CD4-positive, alpha-beta T cell treated with Interleukin-15 for 1 hour (primary cell): ENCODE measurements around the gene KRT38.
"Not testable (repeated sequence)": the region's sequence is repeated elsewhere in the genome, so short reads cannot be mapped to it uniquely, and the experiment has no call there.

Source experiments
- DNase-seq: peaks from one replicate; pipeline ENCODE4 v3.0.0-alpha.2; 2020

The KRT38 gene

DNA sequence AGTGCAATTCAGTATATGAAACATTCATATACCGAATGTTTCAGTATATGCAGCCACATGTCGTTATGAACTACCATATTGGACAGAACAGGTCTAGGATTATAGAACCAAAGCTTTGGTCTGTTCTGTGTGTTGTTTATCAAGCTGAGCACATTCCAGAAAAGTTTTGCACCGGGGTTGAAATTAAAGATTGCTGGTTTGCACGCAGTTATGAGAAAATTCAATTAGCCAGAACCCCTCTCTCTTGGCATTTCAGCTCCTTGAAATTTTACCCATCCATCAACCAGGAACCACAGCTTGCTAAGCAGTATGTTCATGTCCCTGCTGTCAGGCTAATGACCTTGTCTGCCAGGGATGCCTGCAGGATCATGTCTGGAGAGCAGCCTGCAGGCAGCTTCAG lies 16.9 kb upstream of the KRT38 start:
- DNase-seq: no peak

DNA sequence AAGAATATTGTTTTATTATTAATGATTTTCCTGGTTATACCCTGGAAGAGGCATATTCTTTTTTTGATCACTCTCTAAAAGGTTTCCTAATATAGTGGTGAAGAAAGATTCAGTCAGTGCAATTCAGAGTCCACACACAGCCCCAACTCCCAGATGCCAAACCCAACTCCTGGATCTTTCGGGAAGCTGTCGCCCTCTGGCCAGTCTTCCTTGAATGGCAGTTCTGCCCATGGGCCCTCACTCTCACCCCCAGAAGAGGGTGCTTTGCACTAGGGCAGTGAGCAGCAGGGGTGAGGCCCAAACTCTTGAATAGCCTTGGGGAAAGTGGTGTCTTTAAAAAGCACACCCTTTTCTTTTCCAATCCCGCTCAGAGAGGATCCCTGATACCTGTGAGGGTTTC lies 15.4 kb upstream of the KRT38 start:
- no peak for DNase-seq

DNA sequence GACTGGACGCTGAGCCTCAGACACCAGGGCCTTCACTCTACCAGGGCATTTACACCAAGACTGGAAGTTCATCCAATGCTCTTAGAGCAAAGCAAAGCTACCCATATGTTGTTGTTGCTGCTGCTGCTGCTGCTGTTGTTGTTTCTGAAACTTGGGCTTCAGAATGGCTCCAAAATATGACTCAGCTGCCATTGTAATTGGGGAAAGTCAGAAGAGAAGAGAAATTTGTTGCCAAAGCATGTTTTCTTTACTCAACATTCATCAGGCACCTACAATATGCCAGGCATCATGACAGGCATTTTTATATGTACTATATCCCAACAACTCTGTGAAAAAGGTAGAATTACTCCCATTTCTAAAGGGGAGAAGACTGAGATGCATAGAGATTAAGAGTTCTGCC lies 14.5 kb upstream of the KRT38 start:
- DNase-seq: no peak

DNA sequence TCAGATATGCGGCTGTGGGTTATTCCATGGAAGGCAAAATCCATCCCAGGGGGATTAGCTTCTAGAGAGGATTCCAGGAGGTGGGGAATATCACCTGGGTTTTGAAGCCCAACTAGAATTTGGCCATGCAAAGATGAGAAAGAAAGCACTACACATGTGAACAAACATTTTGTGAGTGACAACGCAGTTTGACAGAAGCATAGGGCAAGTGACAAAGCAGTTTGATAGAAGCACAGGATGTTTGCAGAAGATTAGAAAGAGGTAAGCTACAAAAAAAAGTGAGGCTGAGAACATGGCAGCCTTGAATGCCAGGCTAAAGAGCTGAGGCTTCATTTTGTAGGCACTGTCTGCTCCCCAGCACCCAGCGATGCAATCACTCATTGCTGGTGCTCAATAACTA lies 12.3 kb upstream of the KRT38 start:
- no peak for DNase-seq

DNA sequence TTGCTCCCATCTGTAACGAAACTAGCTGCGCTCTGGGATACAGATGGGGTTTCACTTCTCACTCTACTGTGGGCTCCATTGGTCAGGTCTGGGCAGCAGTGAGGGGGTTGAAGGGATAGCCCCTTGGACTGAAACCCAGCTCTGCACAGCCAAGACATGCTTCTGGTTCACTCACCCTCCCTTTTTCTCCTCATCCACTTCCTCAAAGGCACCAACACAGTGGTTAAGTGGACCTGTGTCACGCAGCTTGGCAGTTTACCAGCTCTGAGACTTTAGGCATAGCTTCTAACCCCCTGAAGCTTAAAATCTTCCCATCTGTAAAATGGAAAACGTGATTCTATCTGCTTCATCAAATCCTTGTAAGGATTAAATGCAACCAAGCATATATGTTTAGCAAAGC lies 11.5 kb upstream of the KRT38 start:
- DNase-seq: no peak

DNA sequence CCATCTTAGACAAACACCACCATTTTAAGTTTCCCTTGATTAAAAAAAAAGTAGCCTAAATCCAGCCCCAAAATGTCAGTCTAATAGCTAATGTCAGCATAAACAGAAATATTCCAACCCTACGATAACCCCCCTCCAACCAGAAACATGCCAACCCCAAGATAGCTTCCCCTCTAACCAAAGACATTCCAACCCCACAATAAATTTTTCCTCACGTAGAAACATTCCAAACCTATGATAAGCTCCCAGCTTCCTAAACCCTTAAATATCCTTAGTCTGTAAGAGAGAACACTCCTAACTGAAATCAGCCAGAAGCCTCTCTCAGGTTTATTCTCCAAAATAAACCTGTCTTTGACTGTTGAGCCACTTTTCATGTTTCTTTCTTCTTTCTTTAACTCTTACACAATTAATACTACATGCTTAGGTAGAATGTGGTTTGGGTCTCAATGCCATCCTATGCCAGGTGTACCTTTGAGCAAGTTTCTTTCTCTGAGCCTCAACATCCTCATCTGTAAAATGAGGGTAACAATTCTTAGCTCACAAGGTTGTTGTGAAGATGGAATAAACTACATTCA lies 10.5 kb upstream of the KRT38 start:
- no peak for DNase-seq

DNA sequence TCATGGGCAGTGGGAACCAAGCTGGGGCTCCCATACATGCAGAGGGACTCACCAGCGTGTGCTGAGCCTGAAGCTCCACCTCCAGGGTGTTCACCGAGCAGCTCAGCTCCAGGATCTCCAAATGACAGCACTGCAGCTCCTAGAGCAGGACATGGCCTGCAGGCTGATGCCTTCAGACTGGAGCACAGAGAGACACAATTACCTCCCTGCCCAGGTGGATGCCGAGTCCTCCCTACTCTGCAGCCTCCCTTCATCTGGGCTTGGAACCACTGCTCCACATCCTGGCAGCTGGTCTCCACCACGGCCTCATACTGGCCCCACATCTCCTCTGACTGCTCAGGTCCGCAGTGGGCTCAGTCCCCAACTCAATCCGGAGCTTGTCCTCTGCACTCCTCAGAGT lies 8.2 kb upstream of the KRT38 start:
- no peak for DNase-seq

DNA sequence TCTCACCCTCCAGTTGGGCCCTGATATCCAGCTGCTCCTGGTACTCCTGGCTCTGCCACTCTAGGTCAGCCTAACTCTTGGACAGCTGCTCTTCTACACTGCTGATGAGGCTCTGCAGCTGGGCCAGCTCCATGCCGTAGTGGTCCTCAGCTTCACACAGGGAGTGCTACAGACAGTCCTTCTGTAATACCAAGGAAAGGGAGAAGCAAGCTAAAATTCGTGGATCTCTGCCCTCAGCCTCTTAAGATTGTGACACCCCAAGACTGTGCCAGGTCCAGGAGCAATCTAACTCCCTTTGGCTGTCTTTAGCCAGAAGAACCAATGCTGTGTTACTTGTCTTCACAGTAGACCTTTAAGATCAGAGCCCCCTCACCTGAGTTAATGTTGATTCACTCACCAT lies 7.7 kb upstream of the KRT38 start:
- DNase-seq: no peak

DNA sequence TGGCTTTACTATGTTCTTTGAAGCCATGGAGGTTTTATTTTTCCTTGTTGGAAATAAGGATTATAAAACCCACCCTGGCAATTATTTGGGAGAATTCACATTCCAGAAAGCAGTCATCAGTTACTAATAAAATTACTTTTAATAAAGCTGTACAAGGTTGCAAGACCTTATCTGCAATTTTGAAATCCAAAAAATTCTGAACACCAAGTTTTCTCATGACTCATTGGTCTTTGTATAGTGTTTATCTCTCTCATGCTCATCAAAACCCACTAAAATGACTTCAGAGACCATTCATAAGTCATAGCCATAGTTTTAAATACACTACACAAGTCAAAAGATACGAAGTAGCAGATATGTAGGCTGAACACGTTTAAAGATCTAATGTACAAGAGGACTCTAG lies 6.0 kb upstream of the KRT38 start:
- DNase-seq: no peak

DNA sequence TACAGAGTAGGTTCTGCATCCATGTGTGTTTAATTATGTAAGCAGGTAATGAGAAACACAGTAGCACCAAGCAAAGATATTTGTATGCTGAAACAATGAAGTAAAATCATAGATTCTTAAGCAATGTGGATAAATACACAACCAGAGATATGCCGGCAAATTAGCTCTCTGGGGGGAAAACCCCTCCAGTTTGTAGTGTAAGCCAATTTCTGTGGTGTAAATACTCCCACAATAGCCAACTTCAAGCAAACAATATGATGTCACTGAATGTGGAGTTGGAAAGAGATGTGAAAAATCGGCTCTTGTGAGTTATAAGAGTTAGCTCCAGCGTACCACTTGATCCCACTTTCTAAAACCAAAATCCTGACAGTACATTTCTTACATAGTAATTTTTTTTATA lies 3.9 kb upstream of the KRT38 start:
- no peak for DNase-seq

DNA sequence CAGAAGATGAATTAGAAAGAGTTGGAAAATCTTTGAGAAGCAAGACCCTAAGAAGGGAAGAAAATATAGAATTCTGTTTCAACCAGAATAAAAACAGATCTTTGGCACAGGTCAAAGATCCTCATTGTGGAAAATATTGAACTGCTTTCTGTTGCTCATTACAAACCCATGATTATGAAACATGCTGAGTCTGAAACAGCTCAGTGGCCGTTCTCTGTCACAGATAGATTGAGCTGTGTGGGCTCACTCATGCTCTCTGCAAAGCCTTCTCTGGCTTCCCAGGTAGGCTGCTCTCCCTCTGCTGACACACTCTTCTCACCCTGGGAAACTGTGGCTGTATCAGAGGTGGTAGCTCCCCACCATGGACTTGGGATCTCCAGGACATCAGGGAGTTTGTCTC lies 3.4 kb upstream of the KRT38 start:
- no peak for DNase-seq

DNA sequence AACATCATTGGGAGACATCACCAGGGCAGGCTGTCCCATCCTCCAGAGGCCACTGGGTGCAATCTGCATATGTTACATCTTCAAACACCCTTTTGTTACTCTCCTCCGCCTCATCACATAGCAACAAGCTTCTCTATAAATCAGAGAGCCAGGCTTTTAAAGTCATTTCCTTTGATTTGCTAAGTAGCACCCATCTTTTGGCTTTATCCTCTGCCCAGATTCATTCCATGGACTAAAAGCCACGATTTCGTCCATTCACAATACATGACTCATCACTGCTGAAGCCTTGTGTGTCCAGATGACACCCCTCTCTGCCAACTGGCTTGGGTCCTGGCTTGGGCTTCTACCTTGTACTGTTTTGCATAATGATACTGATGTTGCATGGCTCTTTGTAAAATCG lies 2.0 kb upstream of the KRT38 start:
- no peak for DNase-seq

DNA sequence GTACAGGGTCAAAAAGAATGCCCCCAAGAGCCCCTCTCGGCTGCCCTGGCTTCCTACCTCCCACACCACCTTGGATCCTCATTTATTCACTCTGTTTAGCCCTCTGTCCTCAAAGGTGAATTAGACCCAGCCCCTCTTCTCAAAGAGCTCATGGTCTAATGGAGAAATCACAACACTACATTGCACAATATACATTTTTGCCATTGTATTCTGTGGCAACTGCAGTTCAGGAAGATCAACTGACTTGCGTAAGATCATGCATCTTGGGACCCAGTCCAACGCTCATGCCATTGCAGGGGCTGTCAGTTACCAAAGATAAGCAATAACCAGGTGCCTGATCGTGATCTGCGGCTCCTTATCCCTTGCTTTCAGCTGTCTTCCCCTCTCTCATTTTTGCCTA lies 1.4 kb downstream of the KRT38 start:
- no peak for DNase-seq

DNA sequence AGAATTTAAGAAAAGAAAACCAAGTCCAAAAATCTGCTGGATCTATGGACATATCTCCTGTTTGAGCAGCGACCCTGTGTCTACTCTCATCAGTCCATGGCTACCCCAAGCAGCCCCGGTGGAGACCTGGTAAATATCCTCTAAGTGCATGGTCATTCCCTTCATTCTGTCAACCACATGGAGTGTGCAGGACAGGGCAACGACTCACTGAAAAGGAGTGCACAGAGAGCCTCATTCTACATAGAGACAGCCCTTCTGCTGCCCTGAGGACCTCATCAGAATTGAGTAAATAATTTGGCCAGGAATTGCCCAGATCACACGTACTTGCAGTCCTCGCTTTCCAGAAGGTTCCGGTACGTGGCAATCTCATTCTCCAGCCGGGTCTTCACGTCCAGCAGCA lies 3.0 kb downstream of the KRT38 start:
- DNase-seq: no peak

DNA sequence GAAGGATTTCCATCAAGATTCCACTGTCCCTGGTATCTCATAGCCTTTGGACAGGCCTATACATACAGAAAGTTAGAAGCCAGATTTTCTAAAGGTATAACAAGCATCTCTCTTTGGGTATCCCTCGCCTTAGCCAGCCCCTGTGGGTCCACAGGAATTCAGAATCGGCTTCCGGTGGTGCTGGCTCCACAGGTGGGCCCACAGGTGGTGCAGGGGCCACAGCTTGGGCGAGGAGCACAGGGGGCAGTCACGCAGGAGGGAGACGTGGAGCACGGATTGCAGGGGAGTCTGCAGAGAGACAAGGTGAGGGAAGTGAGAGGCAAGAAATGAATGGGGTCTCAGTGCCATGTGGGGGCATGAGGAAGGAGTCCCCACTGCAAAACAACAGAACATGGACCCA lies 3.5 kb downstream of the KRT38 start:
- DNase-seq: no peak

DNA sequence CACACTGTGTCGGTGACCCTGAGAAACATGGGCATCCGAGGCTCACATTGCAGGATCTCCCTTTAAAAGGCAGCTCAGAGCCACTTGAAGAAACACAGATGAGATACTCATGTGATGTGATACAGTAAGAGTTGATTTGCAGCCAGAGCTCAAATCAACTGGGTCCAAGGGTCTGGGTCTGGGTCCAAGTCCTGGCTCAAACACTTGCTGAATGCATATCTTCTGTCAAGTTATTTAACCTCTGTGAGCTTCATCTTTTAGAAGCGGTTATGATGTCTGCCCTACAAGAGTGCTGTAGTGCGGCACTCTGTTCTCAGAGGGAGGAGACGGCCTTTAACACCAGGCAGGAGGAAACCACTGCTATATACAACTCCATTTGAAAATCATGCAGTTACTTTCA lies 6.4 kb downstream of the KRT38 start:
- DNase-seq: no peak

DNA sequence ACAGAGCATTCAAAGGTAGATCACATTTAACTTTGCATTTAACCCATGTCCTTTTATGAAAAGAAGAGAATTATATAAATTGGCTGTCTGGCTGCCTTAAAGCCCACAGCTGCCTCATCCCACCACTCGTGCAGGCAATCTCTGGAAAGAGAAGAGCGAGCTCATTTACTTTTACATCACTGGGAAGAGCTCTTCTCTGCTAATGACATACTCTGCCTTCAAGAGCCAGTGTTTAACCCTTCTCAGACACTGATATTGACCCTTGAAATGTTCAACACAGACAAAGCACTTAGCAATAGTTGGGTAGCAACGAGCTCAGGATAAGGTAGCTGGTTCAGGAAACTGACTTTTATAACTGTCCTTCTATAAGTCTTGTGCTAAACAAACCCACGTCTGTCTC lies 6.8 kb downstream of the KRT38 start:
- no peak for DNase-seq

DNA sequence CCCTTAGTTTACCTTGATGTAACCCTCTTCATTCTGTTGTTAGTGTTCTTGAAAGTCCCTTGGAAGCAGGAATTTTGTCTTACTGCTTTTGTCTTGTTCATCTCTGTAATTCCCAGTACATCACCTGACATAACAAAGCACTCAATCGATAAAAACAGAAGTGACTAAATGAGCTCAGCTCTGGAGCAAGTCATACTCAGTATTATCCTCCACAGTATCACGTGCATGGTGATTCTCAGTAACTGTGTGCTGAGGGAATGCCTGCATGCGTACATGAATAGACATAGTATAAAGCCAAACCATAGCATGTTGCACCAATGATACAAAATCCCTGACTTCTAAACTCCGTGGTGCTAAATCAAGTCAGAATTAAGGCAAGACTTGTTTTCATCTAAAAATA lies 7.2 kb downstream of the KRT38 start:
- no peak for DNase-seq

DNA sequence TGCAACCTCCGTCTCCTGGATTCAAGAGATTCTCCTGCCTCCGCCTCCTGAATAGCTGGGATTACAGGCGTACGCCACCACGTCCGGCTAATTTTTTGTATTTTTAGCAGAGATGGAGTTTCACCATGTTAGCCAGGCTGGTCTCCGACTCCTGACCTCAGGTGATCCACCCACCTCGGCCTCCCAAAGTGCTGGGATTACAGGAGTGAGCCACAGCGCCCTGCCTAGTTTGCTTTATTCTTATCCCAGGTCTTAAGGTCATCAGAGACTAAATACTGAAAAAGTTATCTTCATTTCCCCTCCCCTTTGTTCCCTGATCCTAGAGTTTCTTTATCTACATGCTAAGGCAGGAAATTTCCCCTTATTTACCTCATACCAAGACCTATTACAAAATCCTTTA lies 10.4 kb downstream of the KRT38 start:
- not testable (repeated sequence) for DNase-seq

DNA sequence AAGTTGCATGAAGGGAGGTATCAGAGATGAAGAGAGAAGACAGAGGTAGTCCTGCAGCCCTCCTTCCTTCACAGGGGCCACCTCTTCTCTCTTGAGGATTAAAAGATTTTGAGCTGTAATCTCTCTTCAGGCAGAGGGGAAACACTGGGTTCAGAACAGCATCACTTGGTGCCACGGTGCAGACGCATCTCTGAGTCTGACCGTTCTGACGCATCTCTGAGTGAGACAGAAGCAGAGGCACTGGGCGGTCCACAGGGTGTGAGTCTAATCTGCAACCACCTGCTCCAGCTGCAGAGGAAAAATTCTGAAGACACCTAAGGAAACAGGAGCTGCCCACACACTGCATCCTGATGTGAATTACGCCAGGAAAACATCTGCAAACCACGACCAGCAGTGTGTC lies 11.1 kb downstream of the KRT38 start:
- DNase-seq: no peak

DNA sequence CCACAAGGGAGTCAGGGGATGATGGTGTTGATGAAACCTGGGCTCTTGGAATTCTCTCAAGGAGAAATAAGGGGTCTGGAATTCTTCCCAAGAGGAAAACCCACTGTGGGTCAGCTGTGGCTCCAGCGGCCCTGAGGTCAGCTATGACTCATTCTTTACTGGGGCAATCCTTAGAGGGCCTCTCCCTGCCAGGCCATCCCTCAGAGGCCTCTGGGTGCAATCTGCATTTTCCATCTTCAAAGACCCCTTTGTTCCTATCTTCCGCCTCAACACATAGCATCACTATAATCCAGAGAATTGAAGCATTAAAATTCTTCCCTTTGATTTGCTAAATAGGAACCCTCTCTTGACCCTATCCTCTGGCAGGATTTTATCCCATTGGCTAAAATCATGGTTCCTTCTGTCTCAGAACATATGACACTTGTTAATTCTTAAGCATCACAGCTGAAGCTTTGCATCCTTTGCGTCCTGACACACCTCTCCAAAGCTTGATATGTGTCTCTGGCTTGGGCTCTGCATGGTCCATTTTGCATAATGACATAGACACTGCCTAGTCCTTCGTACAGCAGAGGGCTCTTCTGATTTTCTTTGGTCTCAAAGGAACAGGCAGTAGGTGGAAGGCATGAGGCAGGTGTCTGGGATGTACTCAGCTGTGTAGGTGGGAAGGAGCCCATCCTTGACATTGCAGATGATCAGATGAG lies 12.0 kb downstream of the KRT38 start:
- DNase-seq: no peak

DNA sequence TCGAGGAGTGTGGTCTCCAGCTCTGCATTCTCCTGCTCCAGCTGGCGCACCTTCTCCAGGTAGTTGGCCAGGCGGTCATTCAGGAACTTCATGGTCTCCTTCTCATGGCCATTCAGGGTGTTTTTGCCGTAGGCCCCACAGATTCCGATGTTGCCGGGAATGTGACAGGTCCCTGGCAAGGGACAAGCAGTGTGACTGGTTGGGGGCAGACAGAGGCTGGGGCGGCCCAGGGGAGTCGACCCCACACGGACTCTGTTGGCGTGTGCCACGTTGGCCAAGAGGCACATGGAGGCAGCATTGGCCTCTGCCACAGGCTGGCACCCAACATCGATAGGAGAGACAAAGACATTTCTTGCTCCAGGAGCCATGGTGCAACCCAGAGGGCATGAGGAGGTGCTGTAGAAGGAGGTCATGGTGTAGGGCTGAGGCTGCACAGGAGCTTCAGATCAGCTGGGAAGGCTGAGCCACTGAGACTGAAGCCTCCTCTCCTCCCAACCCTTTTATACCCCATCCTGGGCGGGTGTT lies 16.6 kb downstream of the KRT38 start, which contains the start of gene KRT37:
TSS of gene KRT37 (minus strand) at position 475 of the 525 bp plus-strand sequence. CDS start at position 413, 62 bp downstream.
- DNase-seq: no peak

DNA sequence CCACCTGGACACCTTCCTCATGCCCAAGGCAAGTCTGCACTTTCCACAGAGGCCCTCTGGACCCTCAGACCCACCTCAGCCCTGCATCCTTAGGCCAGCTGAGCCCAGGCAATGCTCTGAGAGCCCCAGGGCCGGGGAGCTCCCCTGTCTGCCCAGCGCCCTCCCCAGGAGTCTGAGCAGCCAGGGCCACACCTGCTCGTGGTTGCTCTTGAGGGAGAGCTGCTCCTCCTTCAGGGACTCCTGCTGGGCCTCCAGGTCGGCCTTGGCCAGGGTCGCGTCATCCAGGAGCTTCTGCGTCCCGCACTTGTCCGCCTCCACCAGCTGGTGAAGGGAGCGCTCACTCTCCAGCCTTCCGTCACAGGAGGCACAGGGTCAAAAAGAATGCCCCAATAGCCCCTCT lies 18.2 kb downstream of the KRT38 start:
- DNase-seq: not testable (repeated sequence)

DNA sequence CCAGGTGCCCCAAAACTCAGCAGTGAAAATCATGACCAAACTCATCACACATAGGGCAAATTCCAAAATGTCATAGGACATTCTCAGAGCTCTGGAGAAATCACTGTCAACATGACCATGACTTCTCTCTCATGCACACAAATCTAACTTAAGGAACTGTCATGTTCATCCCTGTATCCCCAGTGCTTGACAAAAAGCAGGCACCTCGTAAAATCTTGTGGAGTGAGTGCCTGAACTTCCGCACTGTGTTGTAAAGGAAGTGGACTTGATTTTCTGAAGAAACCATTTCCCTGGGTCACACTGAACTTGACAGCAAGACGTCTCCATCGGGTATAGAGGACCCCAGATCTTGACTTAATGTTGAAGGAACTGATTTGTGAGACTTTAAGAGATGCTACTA lies 19.2 kb downstream of the KRT38 start:
- no peak for DNase-seq

DNA sequence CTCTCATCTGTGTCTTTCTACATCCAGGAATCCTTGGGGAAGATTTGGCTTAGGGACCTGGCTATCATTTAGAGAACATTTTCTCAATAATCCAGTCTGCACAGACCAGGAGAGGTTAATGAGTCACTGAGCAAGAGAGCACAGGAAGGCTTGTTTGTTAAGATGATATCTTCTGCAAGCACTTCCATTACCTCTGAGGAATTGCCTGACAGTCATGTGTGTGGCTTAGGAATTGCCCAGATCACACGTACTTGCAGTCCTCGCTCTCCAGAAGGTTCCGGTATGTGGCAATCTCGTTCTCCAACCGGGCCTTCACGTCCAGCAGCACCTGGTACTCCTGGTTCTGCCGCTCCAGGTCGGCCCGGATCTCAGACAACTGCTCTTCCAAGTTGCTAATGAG lies 19.7 kb downstream of the KRT38 start:
- DNase-seq: no peak
